Activated CD4-positive, alpha-beta T cell treated with anti-CD3 and anti-CD28 coated beads, Interleukin-2, amount 10 ng/mL, durations not matched to agents 24 days and 14 days (primary cell): Measurements from ENCODE around the gene IGSF21. TPM values are rescaled to one million over a fixed set of nuclear protein-coding genes. Genes with fewer than 3 reads are reported as not detected.

ENCODE experiments used
- DNase-seq: peaks from one replicate; pipeline ENCODE4 v3.0.0; 2022
- H3K27ac Mint-ChIP-seq: one replicate; pipeline ENCODE4 v1.8.0; 2022; ENCODE audit warnings: mild to moderate bottlenecking, mixed read lengths
- H3K27me3 Mint-ChIP-seq: one replicate; pipeline ENCODE4 v1.8.0; 2022; ENCODE audit warnings: mixed read lengths
- H3K36me3 Mint-ChIP-seq: one replicate; pipeline ENCODE4 v1.8.0; 2022; ENCODE audit warnings: low read depth, mild to moderate bottlenecking, mixed read lengths
- H3K4me1 Mint-ChIP-seq: one replicate; pipeline ENCODE4 v1.8.0; 2021; ENCODE audit warnings: mixed read lengths
- H3K4me3 Mint-ChIP-seq: one replicate; pipeline ENCODE4 v1.8.0; 2022; ENCODE audit warnings: mild to moderate bottlenecking, moderate library complexity, mixed read lengths
- H3K9me3 Mint-ChIP-seq: one replicate; pipeline ENCODE4 v1.8.0; 2021; ENCODE audit warnings: mixed read lengths
- intact Hi-C: fragments of 100-400 bp; cut with micrococcal nuclease; formaldehyde crosslinking; loops from one replicate; pipeline ENCODE4 v1.15.1; 2023
- total RNA-seq: library from RNA; stranded (reverse); gene quantifications from 2 replicates; pipeline ENCODE4 v1.2.3, GENCODE V29; 2022

IGSF21 gene
- total RNA-seq, 1 donor from 2014 or later = not detected

GRCh38 chr1:18323259-18323658, 215.7 kb downstream of the IGSF21 start:
- no peak overlapping the region for H3K27ac Mint-ChIP-seq
- H3K9me3 Mint-ChIP-seq = no peaks in the 10 kb centered on the region
- DNase-seq = no peak
- intact Hi-C loops = no loop called here
- H3K36me3 Mint-ChIP-seq = no peaks in the 10 kb centered on the region
- H3K27me3 Mint-ChIP-seq = no peaks in the 10 kb centered on the region
- H3K4me3 Mint-ChIP-seq = no peak overlapping the region
- H3K4me1 Mint-ChIP-seq = no peaks in the 10 kb centered on the region

GRCh38 chr1:18324246-18324645, 216.6 kb downstream of the IGSF21 start:
- Mint-ChIP-seq H3K9me3 (no peaks in the 10 kb centered on the region), H3K27ac (no peak overlapping the region), H3K4me3 (no peak overlapping the region), H3K36me3 (no peaks in the 10 kb centered on the region), H3K27me3 (no peaks in the 10 kb centered on the region), H3K4me1 (no peaks in the 10 kb centered on the region)
- no peak for DNase-seq
- intact Hi-C loops = no loop called here

- no peaks in the 10 kb centered on the region for H3K36me3 Mint-ChIP-seq
- H3K4me3 Mint-ChIP-seq = no peak overlapping the region
- H3K4me1 Mint-ChIP-seq = no peaks in the 10 kb centered on the region
- no peak overlapping the region for H3K27ac Mint-ChIP-seq
- H3K9me3 Mint-ChIP-seq = no peaks in the 10 kb centered on the region
- intact Hi-C loops = no loop called here
- DNase-seq = no peak
- no peaks in the 10 kb centered on the region for H3K27me3 Mint-ChIP-seq
Measured at GRCh38 chr1:18325136-18325535, 217.5 kb downstream of the IGSF21 start.

GRCh38 chr1:18326211-18326897, 218.8 kb downstream of the IGSF21 start:
- no peaks in the 10 kb centered on the region for H3K9me3 Mint-ChIP-seq
- no peaks in the 10 kb centered on the region for H3K27me3 Mint-ChIP-seq
- DNase-seq = no peak
- H3K36me3 Mint-ChIP-seq = no peaks in the 10 kb centered on the region
- no peak overlapping the region for H3K27ac Mint-ChIP-seq
- H3K4me1 Mint-ChIP-seq = no peaks in the 10 kb centered on the region
- intact Hi-C loops = no loop called here
- H3K4me3 Mint-ChIP-seq = no peak overlapping the region

- no peaks in the 10 kb centered on the region for H3K36me3 Mint-ChIP-seq
Measured at GRCh38 chr1:18327650-18328049, 220.1 kb downstream of the IGSF21 start.

GRCh38 chr1:18328803-18329202, 221.2 kb downstream of the IGSF21 start:
- no peaks in the 10 kb centered on the region for H3K4me1 Mint-ChIP-seq
- no peaks in the 10 kb centered on the region for H3K27me3 Mint-ChIP-seq
- no peaks in the 10 kb centered on the region for H3K36me3 Mint-ChIP-seq
- H3K27ac Mint-ChIP-seq = no peak overlapping the region
- no peak overlapping the region for H3K4me3 Mint-ChIP-seq
- H3K9me3 Mint-ChIP-seq = no peaks in the 10 kb centered on the region
- DNase-seq = no peak
- intact Hi-C loops = no loop called here

More at GRCh38 chr1:18327650-18328049, 220.1 kb downstream of the IGSF21 start:
- Mint-ChIP-seq H3K27ac (no peak overlapping the region), H3K4me1 (no peaks in the 10 kb centered on the region), H3K9me3 (no peaks in the 10 kb centered on the region), H3K27me3 (no peaks in the 10 kb centered on the region), H3K4me3 (no peak overlapping the region)
- no peak for DNase-seq
- intact Hi-C loops = no loop called here

- Mint-ChIP-seq H3K27me3 (no peaks in the 10 kb centered on the region), H3K4me3 (no peak overlapping the region), H3K27ac (no peak overlapping the region), H3K9me3 (no peaks in the 10 kb centered on the region), H3K36me3 (no peaks in the 10 kb centered on the region), H3K4me1 (no peaks in the 10 kb centered on the region)
- no peak for DNase-seq
- intact Hi-C loops = no loop called here
Measured at GRCh38 chr1:18329469-18330253, 222.1 kb downstream of the IGSF21 start.

GRCh38 chr1:18332576-18332975, 225.0 kb downstream of the IGSF21 start:
- H3K27ac Mint-ChIP-seq = no peak overlapping the region
- H3K27me3 Mint-ChIP-seq = no peaks in the 10 kb centered on the region
- no peak overlapping the region for H3K4me3 Mint-ChIP-seq
- H3K4me1 Mint-ChIP-seq = no peaks in the 10 kb centered on the region
- DNase-seq = no peak
- H3K9me3 Mint-ChIP-seq = no peaks in the 10 kb centered on the region
- H3K36me3 Mint-ChIP-seq = no peaks in the 10 kb centered on the region
- intact Hi-C loops = no loop called here

- intact Hi-C loops = no loop called here
- Mint-ChIP-seq H3K27ac (no peak overlapping the region), H3K9me3 (no peaks in the 10 kb centered on the region), H3K36me3 (no peaks in the 10 kb centered on the region), H3K27me3 (no peaks in the 10 kb centered on the region), H3K4me3 (no peak overlapping the region), H3K4me1 (no peaks in the 10 kb centered on the region)
- no peak for DNase-seq
Measured at GRCh38 chr1:18333220-18333619, 225.6 kb downstream of the IGSF21 start.

- Mint-ChIP-seq H3K36me3 (no peaks in the 10 kb centered on the region), H3K4me1 (no peaks in the 10 kb centered on the region), H3K27ac (no peak overlapping the region), H3K27me3 (no peaks in the 10 kb centered on the region), H3K4me3 (no peak overlapping the region), H3K9me3 (no peaks in the 10 kb centered on the region)
- intact Hi-C loops = no loop called here
- no peak for DNase-seq
Measured at GRCh38 chr1:18336801-18337200, 229.2 kb downstream of the IGSF21 start.

- no peak for DNase-seq
- H3K36me3 Mint-ChIP-seq = no peaks in the 10 kb centered on the region
- H3K9me3 Mint-ChIP-seq = no peaks in the 10 kb centered on the region
- no peaks in the 10 kb centered on the region for H3K27me3 Mint-ChIP-seq
- intact Hi-C loops = no loop called here
- no peaks in the 10 kb centered on the region for H3K4me1 Mint-ChIP-seq
- H3K4me3 Mint-ChIP-seq = no peak overlapping the region
- H3K27ac Mint-ChIP-seq = no peak overlapping the region
Measured at GRCh38 chr1:18337757-18338156, 230.2 kb downstream of the IGSF21 start.

GRCh38 chr1:18339161-18339560, 231.6 kb downstream of the IGSF21 start:
- H3K27me3 Mint-ChIP-seq = no peaks in the 10 kb centered on the region
- H3K27ac Mint-ChIP-seq = no peak overlapping the region
- no peak for DNase-seq
- intact Hi-C loops = no loop called here
- H3K4me1 Mint-ChIP-seq = no peaks in the 10 kb centered on the region
- H3K36me3 Mint-ChIP-seq = no peaks in the 10 kb centered on the region
- H3K4me3 Mint-ChIP-seq = no peak overlapping the region
- H3K9me3 Mint-ChIP-seq = no peaks in the 10 kb centered on the region

GRCh38 chr1:18340158-18340764, 232.7 kb downstream of the IGSF21 start:
- H3K27ac Mint-ChIP-seq = no peak overlapping the region
- H3K9me3 Mint-ChIP-seq = no peaks in the 10 kb centered on the region
- H3K36me3 Mint-ChIP-seq = no peaks in the 10 kb centered on the region
- H3K4me1 Mint-ChIP-seq = no peaks in the 10 kb centered on the region
- H3K27me3 Mint-ChIP-seq = no peaks in the 10 kb centered on the region
- no peak for DNase-seq
- H3K4me3 Mint-ChIP-seq = no peak overlapping the region
- intact Hi-C loops = no loop called here

- Mint-ChIP-seq H3K4me1 (no peaks in the 10 kb centered on the region), H3K36me3 (no peaks in the 10 kb centered on the region), H3K27ac (no peak overlapping the region), H3K27me3 (no peaks in the 10 kb centered on the region), H3K9me3 (no peaks in the 10 kb centered on the region), H3K4me3 (no peak overlapping the region)
- no peak for DNase-seq
- intact Hi-C loops = no loop called here
Measured at GRCh38 chr1:18340787-18341186, 233.2 kb downstream of the IGSF21 start.
